Measurements from ENCODE around the gene NGF. TPM values are rescaled to one million over a fixed set of nuclear protein-coding genes. Genes with fewer than 3 reads are reported as not detected.

Gene NGF
- total and polyA plus RNA-seq, 9 of the 15 experiments (the other 6 are each of a cell fraction or from before 2014, with no cell fraction given): not detected

DNA sequence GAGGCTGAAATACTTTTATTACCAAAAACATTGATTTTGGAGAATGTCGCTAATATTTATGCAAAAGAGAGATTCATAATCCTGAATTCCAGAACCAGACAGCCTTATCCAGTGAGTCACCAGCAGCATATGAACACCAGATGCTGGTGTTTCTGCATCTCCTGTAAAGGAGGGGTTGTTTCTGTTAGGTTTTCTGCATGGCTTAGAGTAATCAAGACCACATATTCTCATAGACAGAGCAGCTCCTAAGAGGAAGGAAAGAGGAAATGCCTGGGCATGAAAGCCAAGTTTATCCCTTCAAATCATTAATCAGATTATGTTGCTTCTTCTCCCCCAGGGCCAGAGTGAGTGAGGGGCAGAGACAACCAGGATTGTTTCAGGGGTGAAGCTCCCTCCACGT is 86.2 kb downstream of the NGF start:
- Histone ChIP-seq H3K79me2 (ENCODE audit: control insufficient read depth, insufficient read depth, low read length) (no peaks in the 10 kb centered on the region), H3K27ac (ENCODE audit: extremely low read depth, low read depth, low read length) (no peak overlapping the region), H3K4me2 (ENCODE audit: insufficient read depth, low read length) (no peak overlapping the region), H2AFZ (ENCODE audit: low read depth, low read length) (no peak overlapping the region), H3K9me3 (replicated peaks; ENCODE audit: control insufficient read depth, insufficient read depth, low read depth, low read length) (no peaks in the 10 kb centered on the region), H3K27me3 (ENCODE audit: control insufficient read depth in 2 of 2, insufficient read depth in 2 of 2, low read length in 2 of 2) (no peaks in the 10 kb centered on the region), H4K20me1 (replicated peaks; ENCODE audit: control insufficient read depth, insufficient read depth, low read length) (no peaks in the 10 kb centered on the region), H3K4me1 (replicated peaks in 1 of 2; ENCODE audit: control insufficient read depth in 2 of 2, insufficient read depth in 2 of 2, low read length in 2 of 2) (no peaks in the 10 kb centered on the region), H3K4me3 (no peak overlapping the region), H3K9ac (ENCODE audit: insufficient read depth in 1 of 2, low read depth in 2 of 2, low read length in 2 of 2) (no peak overlapping the region), H3K36me3 (ENCODE audit: control insufficient read depth, insufficient read depth, low read length) (no peaks in the 10 kb centered on the region), H3K9me1 (ENCODE audit: control insufficient read depth, insufficient read depth, low read length) (no peaks in the 10 kb centered on the region)
- intact Hi-C loops (cut with micrococcal nuclease): no loop called here
- BruUV-seq (replicated peaks): no TSS peak
- POLR2A ChIA-PET: no interaction called here
- ATAC-seq (no peak), FAIRE-seq (no peak), DNase-seq (ENCODE audit: extremely low read depth in 1 of 4, low spot score in 3 of 4) (no peak)
- in situ Hi-C loops (cut with MboI): no loop called here
- WGBS (ENCODE audit: insufficient coverage, low coverage, missing lambda C conversion rate): 0% methylated on average over 2 of the region's 2 CpGs
- no peak for TF ChIP-seq FOS (IDR thresholded peaks at IDR 0.05; ENCODE audit: extremely low read depth, insufficient read length)
- TF ChIP-seq, protein P1, sequence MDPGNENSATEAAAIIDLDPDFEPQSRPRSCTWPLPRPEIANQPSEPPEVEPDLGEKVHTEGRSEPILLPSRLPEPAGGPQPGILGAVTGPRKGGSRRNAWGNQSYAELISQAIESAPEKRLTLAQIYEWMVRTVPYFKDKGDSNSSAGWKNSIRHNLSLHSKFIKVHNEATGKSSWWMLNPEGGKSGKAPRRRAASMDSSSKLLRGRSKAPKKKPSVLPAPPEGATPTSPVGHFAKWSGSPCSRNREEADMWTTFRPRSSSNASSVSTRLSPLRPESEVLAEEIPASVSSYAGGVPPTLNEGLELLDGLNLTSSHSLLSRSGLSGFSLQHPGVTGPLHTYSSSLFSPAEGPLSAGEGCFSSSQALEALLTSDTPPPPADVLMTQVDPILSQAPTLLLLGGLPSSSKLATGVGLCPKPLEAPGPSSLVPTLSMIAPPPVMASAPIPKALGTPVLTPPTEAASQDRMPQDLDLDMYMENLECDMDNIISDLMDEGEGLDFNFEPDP (CRISPR knock-in tag; IDR thresholded peaks at IDR 0.05): no peak
- CTCF ChIA-PET (ENCODE audit: low intra/inter-chr PET ratio): no interaction called here

DNA sequence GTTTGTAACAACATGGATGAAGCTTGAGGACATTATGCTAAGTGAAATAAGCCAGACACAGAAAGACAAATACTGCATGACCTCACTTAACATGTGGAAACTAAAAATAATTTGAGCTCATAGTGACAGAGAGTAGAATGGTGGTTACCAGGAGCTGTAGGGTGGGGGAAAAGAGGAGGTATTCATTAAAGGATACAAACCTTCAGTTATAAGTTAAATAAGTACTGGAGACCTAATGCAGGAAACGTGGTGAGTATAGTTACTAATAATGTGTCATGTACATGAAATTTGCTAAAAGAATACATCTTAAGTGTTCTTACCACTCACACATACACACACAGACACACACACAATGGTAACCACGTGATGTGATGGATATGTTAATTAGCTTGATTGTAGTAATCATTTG is 86.7 kb downstream of the NGF start:
- BruUV-seq (replicated peaks): no TSS peak
- in situ Hi-C loops (cut with MboI) (no loop called here), intact Hi-C loops (cut with micrococcal nuclease) (no loop called here)
- DNase-seq (ENCODE audit: extremely low read depth in 1 of 4, low spot score in 3 of 4): no peak
- H3K4me1 ChIP-seq (replicated peaks in 1 of 2; ENCODE audit: control insufficient read depth in 2 of 2, insufficient read depth in 2 of 2, low read length in 2 of 2): no peaks in the 10 kb centered on the region
- H3K9ac ChIP-seq (ENCODE audit: insufficient read depth in 1 of 2, low read depth in 2 of 2, low read length in 2 of 2): no peak overlapping the region
- H2AFZ ChIP-seq (ENCODE audit: low read depth, low read length): no peak overlapping the region
- no peak for FAIRE-seq
- WGBS (ENCODE audit: insufficient coverage, low coverage, missing lambda C conversion rate): 0% methylated on average over 2 of the region's 2 CpGs
- no peak overlapping the region for H3K27ac ChIP-seq (ENCODE audit: extremely low read depth, low read depth, low read length)
- H3K4me2 ChIP-seq (ENCODE audit: insufficient read depth, low read length): no peak overlapping the region
- TF ChIP-seq TFE3 (CRISPR knock-in tag; IDR thresholded peaks at IDR 0.05): peak; percentile 31; the same call in 1 of the 2 replicates
- no peak for TF ChIP-seq ZNF780A (CRISPR knock-in tag; IDR thresholded peaks at IDR 0.05)
- TF ChIP-seq TEAD1 (CRISPR knock-in tag; IDR thresholded peaks at IDR 0.05): no peak
- no peak for TF ChIP-seq SMAD4 (CRISPR knock-in tag; conservative IDR thresholded peaks at IDR 0.05)
- no peak for TF ChIP-seq NRF1 (conservative IDR thresholded peaks at IDR 0.05 in 1 of 2, IDR thresholded peaks at IDR 0.05 in 1 of 2)
- no peaks in the 10 kb centered on the region for H3K9me1 ChIP-seq (ENCODE audit: control insufficient read depth, insufficient read depth, low read length)
- no peaks in the 10 kb centered on the region for H4K20me1 ChIP-seq (replicated peaks; ENCODE audit: control insufficient read depth, insufficient read depth, low read length)
- no peaks in the 10 kb centered on the region for H3K36me3 ChIP-seq (ENCODE audit: control insufficient read depth, insufficient read depth, low read length)
- H3K4me3 ChIP-seq: no peak overlapping the region
- ATAC-seq: no peak
- ChIA-PET POLR2A (no interaction called here), CTCF (ENCODE audit: low intra/inter-chr PET ratio) (no interaction called here)
- H3K9me3 ChIP-seq (replicated peaks; ENCODE audit: control insufficient read depth, insufficient read depth, low read depth, low read length): no peaks in the 10 kb centered on the region
- H3K27me3 ChIP-seq (ENCODE audit: control insufficient read depth in 2 of 2, insufficient read depth in 2 of 2, low read length in 2 of 2): no peaks in the 10 kb centered on the region
- H3K79me2 ChIP-seq (ENCODE audit: control insufficient read depth, insufficient read depth, low read length): no peaks in the 10 kb centered on the region
